Naive thymus-derived CD4-positive, alpha-beta T cell (primary cell): ENCODE data around the gene PPP1R12B. TPM values are rescaled to one million over a fixed set of nuclear protein-coding genes. Genes with fewer than 3 reads are reported as not detected.
A peak's percentile ranks its signal among the peaks of the same experiment; 100 is the strongest.

Source experiments
- ATAC-seq: fragments of 150-1000 bp; cut with Tn5 transposase; 2 replicates; pipeline ENCODE4 v1.10.0; 2021; ENCODE audit warnings: mild to moderate bottlenecking, moderate library complexity
- CTCF ChIA-PET: fragments of 350-600 bp; sonication (Branson Sonifier 250); formaldehyde crosslinking; loops from one replicate; lab custom pipeline; 2021; ENCODE audit warnings: antibody characterized with exemption; lab: Charles Lee
- POLR2A ChIA-PET: fragments of 350-600 bp; sonication (Branson Sonifier 250); formaldehyde crosslinking; loops from one replicate; lab custom pipeline; 2021; ENCODE audit warnings: antibody characterized with exemption, inconsistent platforms; lab: Charles Lee
- DNase-seq, 9 donors: peaks; one replicate each; pipeline versions ENCODE4 v3.0.0 to v3.0.0-alpha.2; 2020 to 2022; ENCODE audit warnings: mixed read lengths in 1 of 9
- H3K27ac ChIP-seq: one replicate; pipeline ENCODE4 v1.7.0; 2013; ENCODE audit warnings: mild to moderate bottlenecking, low read depth, low read length, moderate library complexity
- H3K27me3 ChIP-seq, 2 donors: one replicate each; pipeline ENCODE4 v1.7.0; 2013; ENCODE audit warnings: low read length in 2 of 2, mild to moderate bottlenecking in 2 of 2, moderate library complexity in 2 of 2; ENCODE audit not compliant: control insufficient read depth in 2 of 2, insufficient read depth in 2 of 2
- H3K36me3 ChIP-seq, 3 experiments: 1 replicate in 2 of 3; 2 replicates in 1 of 3; pipeline ENCODE4 v1.7.0; 2013; ENCODE audit warnings: low read length in 3 of 3, mild to moderate bottlenecking in 3 of 3, moderate library complexity in 1 of 3; ENCODE audit not compliant: insufficient read depth in 3 of 3, control insufficient read depth in 2 of 3
- H3K4me1 ChIP-seq, 2 donors: one replicate each; pipeline ENCODE4 v1.7.0; 2013; ENCODE audit warnings: low read length in 2 of 2, mild to moderate bottlenecking in 2 of 2, moderate library complexity in 1 of 2; ENCODE audit not compliant: control insufficient read depth in 2 of 2, insufficient read depth in 2 of 2
- H3K4me3 ChIP-seq: 2 replicates; pipeline ENCODE4 v1.7.0; 2013; ENCODE audit warnings: mild to moderate bottlenecking, low read length
- H3K9me3 ChIP-seq, 3 experiments: 1 replicate in 2 of 3; 2 replicates in 1 of 3; pipeline ENCODE4 v1.7.0; 2013; ENCODE audit warnings: low read length in 3 of 3; ENCODE audit not compliant: control insufficient read depth in 2 of 3
- H3K27ac Mint-ChIP-seq, 9 donors: one replicate each; pipeline ENCODE4 v1.8.0; 2020 to 2022; ENCODE audit warnings: mixed read lengths in 9 of 9, mild to moderate bottlenecking in 8 of 9, moderate library complexity in 5 of 9, inconsistent platforms in 2 of 9
- H3K27me3 Mint-ChIP-seq, 5 donors: one replicate each; pipeline ENCODE4 v1.8.0; 2021 to 2022; ENCODE audit warnings: mixed read lengths in 5 of 5, mild to moderate bottlenecking in 1 of 5
- H3K36me3 Mint-ChIP-seq, 5 donors: one replicate each; pipeline ENCODE4 v1.8.0; 2020 to 2022; ENCODE audit warnings: mixed read lengths in 5 of 5, mild to moderate bottlenecking in 3 of 5, inconsistent platforms in 1 of 5
- H3K4me1 Mint-ChIP-seq, 7 donors: one replicate each; pipeline ENCODE4 v1.8.0; 2020 to 2022; ENCODE audit warnings: mixed read lengths in 7 of 7, mild to moderate bottlenecking in 3 of 7, inconsistent platforms in 1 of 7
- H3K4me3 Mint-ChIP-seq, 10 donors: one replicate each; pipeline ENCODE4 v1.8.0; 2020 to 2022; ENCODE audit warnings: mild to moderate bottlenecking in 10 of 10, mixed read lengths in 10 of 10, moderate library complexity in 6 of 10, inconsistent platforms in 2 of 10
- H3K9me3 Mint-ChIP-seq, 11 donors: one replicate each; pipeline ENCODE4 v1.8.0; 2020 to 2022; ENCODE audit warnings: mixed read lengths in 11 of 11, mild to moderate bottlenecking in 4 of 11, inconsistent platforms in 1 of 11, moderate library complexity in 1 of 11
- intact Hi-C, 2 donors: fragments of 100-400 bp; cut with micrococcal nuclease; formaldehyde crosslinking; loops; one replicate each; pipeline ENCODE4 v1.15.1; 2023
- polyA plus RNA-seq, 2 donors: library from polyadenylated mRNA; unstranded; fragments of 300-500 nt; fragmentation: Illumina TruSeq; gene quantifications; one replicate each; pipeline ENCODE4 v1.2.3, GENCODE V29; 2021
- total RNA-seq, 6 experiments: library from RNA in 5 of 6; stranded (reverse) in 5 of 6; gene quantifications; 1 replicate in 5 of 6; 2 replicates in 1 of 6; pipeline ENCODE4 v1.2.3 and lab custom pipeline; 2021 to 2026

PPP1R12B gene
- total and polyA plus RNA-seq, 7 experiments from 2014 or later = 5.2 to 38.1 (median 26.8) TPM

DNA sequence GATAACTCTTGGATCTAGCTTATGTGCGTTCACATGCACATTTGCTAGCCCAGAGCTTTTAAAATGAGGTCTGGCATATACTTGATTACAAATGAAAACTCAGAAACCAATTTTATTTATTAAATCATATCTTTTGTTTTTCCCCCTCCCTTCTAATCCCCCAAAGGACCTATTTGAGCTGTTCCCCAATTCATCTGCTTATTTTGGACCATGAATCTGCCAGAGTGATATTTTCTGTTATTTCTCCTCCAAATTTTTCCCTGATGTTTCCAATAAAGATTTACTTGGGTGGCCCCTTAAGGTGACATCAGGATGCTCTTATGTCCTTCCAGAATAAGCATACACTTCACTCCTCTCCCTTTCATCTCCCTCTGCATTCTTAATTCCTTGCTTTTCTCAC, 238.4 kb downstream of the PPP1R12B start:
- H3K4me3 ChIP-seq = no peak overlapping the region
- H3K9me3 ChIP-seq = no peaks in the 10 kb centered on the region
- Mint-ChIP-seq H3K36me3 (peaks cover 0 to 21% (median 9%) of the 10 kb centered on the region in 5 donors), H3K4me1 (peaks cover 0 to 10% (median 0%) of the 10 kb centered on the region in 7 donors), H3K9me3 (no peaks in the 10 kb centered on the region), H3K4me3 (no peak overlapping the region), H3K27ac (no peak overlapping the region), H3K27me3 (no peaks in the 10 kb centered on the region)
- DNase-seq = no peak
- no peak for ATAC-seq
- ChIA-PET POLR2A (interaction anchor here (0.5 kb wide), 1 partner anchor 43 kb away, joined by 5 read pairs; no protein-coding TSS in a partner anchor), CTCF (no interaction called here)
- no peaks in the 10 kb centered on the region for H3K27me3 ChIP-seq
- H3K36me3 ChIP-seq = no peaks in the 10 kb centered on the region
- no peak overlapping the region for H3K27ac ChIP-seq
- no peaks in the 10 kb centered on the region for H3K4me1 ChIP-seq
- intact Hi-C loops = no loop called here

DNA sequence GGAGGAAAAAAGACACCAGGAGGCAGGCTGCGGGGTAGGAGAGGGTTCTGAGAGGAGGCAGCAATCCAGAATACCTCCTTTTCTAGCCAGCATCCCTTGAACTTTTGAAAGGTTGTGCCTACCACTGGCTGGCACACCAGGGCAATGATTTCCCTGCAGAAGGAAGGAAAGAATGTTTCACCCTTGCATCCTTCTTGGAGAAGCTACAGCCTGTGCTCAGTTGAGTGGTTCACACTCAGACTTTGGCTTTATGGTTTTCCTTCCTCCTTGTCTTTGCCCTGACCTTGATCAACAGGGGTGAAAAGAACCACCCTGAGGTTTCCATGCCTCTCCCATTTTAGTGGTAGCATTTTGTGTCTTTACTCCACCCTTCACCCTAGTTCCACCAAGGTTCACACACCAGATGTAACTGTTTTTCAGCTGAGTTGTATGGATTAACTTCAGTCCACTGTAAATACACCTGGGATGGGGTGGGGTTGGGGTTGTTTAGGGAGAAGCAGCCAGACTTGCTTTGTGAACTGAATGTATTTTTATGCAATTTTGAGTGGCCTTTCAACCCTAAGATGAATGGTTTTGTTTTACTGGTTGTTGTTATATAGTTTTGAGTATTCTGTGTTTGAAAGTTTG, 239.5 kb downstream of the PPP1R12B start:
- Histone ChIP-seq H3K4me1 (no peaks in the 10 kb centered on the region), H3K9me3 (no peaks in the 10 kb centered on the region), H3K27me3 (no peaks in the 10 kb centered on the region), H3K27ac (no peak overlapping the region), H3K4me3 (no peak overlapping the region), H3K36me3 (peaks cover 0 to 3% (median 0%) of the 10 kb centered on the region in 3 experiments)
- no peak for DNase-seq
- intact Hi-C loops = no loop called here
- Mint-ChIP-seq H3K36me3 (peaks cover 0 to 16% (median 5%) of the 10 kb centered on the region in 5 donors), H3K4me1 (peaks cover 0 to 10% (median 0%) of the 10 kb centered on the region in 7 donors), H3K4me3 (no peak overlapping the region), H3K27ac (no peak overlapping the region), H3K9me3 (no peaks in the 10 kb centered on the region), H3K27me3 (no peaks in the 10 kb centered on the region)
- POLR2A ChIA-PET = no interaction called here
- CTCF ChIA-PET = no interaction called here
- no peak for ATAC-seq

DNA sequence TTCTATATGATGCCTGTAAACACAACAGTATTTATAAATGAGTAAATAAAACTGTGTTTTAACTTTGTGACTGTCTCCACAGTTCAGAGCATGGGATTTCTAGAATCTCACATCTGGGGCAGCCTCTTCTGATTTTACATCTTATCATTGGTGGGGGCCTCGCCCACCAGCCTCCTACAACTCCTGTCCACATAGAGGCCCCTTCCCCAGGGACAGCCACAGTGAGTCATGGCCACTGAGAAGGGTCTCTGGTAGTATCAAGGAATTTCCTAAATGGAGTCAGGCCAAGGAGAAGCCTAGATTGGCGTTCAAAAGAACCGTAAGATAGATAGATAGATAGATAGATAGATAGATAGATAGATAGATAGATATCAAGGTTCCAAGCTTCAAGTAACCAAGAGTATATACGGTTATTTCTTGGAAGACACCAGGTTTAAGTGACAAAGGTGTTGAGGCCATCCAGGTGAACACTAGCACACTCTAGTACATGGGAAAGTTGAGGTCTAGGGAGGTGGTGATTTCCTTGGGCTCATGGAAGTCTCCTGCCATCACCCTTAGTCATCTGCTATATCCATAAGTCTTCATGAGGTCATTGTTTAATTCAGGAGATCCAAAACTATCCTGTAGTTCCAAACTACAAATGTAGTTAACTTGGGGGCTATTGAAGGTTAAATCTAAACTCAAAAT, 240.1 kb downstream of the PPP1R12B start:
- H3K36me3 Mint-ChIP-seq = peaks cover 0 to 18% (median 5%) of the 10 kb centered on the region in 5 donors
- H3K27ac Mint-ChIP-seq = no peak overlapping the region
- intact Hi-C loops = no loop called here
- H3K9me3 Mint-ChIP-seq = no peaks in the 10 kb centered on the region
- ChIA-PET POLR2A (no interaction called here), CTCF (no interaction called here)
- ATAC-seq = no peak
- Histone ChIP-seq H3K27me3 (no peaks in the 10 kb centered on the region), H3K9me3 (no peaks in the 10 kb centered on the region), H3K36me3 (peaks cover 0 to 3% (median 0%) of the 10 kb centered on the region in 3 experiments), H3K4me3 (no peak overlapping the region), H3K4me1 (no peaks in the 10 kb centered on the region), H3K27ac (no peak overlapping the region)
- peaks cover 0 to 10% (median 0%) of the 10 kb centered on the region in 7 donors for H3K4me1 Mint-ChIP-seq
- no peaks in the 10 kb centered on the region for H3K27me3 Mint-ChIP-seq
- DNase-seq = no peak
- no peak overlapping the region for H3K4me3 Mint-ChIP-seq

- Mint-ChIP-seq H3K9me3 (peaks cover 0 to 2% (median 0%) of the 10 kb centered on the region in 11 donors), H3K4me3 (no peak overlapping the region), H3K4me1 (peaks cover 0 to 10% (median 0%) of the 10 kb centered on the region in 7 donors), H3K27ac (no peak overlapping the region), H3K27me3 (no peaks in the 10 kb centered on the region), H3K36me3 (peaks cover 0 to 25% (median 8%) of the 10 kb centered on the region in 5 donors)
- intact Hi-C loops = no loop called here
- ATAC-seq (no peak), DNase-seq (no peak)
- Histone ChIP-seq H3K27me3 (no peaks in the 10 kb centered on the region), H3K9me3 (no peaks in the 10 kb centered on the region), H3K27ac (no peak overlapping the region), H3K4me3 (no peak overlapping the region), H3K4me1 (no peaks in the 10 kb centered on the region), H3K36me3 (peaks cover 0 to 3% (median 0%) of the 10 kb centered on the region in 3 experiments)
- POLR2A ChIA-PET = no interaction called here
- CTCF ChIA-PET = no interaction called here
These were observed 240.9 kb downstream of the PPP1R12B start for GRCh38 chr1:202589190-202589930.

DNA sequence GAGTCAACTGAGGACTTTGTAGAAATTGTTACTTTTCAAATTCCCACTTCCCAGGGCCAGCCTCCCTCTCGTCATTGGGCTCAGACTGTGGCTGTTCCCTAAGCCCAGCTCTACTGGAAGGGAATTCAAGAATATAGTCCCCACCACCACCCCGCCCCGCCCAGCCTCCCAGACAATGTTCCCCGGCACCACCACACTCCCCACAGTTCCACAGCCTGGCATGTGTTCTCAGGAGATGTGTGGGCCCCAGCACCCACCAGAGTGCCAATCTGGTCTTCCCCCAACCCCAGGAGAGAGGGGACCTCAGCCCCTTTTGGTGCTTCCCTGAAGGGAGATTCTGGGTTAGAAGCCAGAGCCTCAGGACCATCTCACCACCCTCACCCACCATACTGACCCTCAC, 241.6 kb downstream of the PPP1R12B start:
- DNase-seq (no peak), ATAC-seq (no peak)
- intact Hi-C loops = no loop called here
- Histone ChIP-seq H3K4me1 (no peaks in the 10 kb centered on the region), H3K27me3 (no peaks in the 10 kb centered on the region), H3K9me3 (no peaks in the 10 kb centered on the region), H3K27ac (no peak overlapping the region), H3K4me3 (no peak overlapping the region), H3K36me3 (peaks cover 0 to 3% (median 0%) of the 10 kb centered on the region in 3 experiments)
- H3K27me3 Mint-ChIP-seq = no peaks in the 10 kb centered on the region
- H3K36me3 Mint-ChIP-seq = peaks cover 0 to 32% (median 8%) of the 10 kb centered on the region in 5 donors
- H3K27ac Mint-ChIP-seq = peak overlapping the region in 1 of 9 donors; percentile 8
- POLR2A ChIA-PET = no interaction called here
- no peak overlapping the region for H3K4me3 Mint-ChIP-seq
- H3K9me3 Mint-ChIP-seq = peaks cover 0 to 2% (median 0%) of the 10 kb centered on the region in 11 donors
- CTCF ChIA-PET = no interaction called here
- H3K4me1 Mint-ChIP-seq = peaks cover 0 to 10% (median 0%) of the 10 kb centered on the region in 7 donors

DNA sequence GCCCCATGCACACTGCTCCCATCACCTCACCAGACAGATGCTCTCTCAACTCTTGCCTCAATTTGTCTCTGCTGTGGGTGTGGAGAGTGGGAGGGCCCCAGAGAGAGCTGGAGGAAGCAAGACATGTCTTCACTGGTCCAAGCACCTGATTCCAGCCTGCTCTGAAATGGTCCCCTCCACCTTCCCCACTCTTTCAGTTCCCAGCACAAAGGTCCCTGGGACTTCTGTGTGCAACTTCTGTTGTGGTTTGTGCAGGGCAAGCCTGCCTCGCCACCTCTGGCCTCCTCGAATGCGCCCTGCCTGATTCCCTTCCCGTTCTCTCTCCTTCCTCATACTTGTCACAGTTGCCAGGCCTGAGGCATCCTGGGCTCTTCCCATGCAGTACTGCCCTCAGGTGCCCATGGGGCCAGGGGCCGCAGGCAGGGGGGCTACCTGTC, 242.5 kb downstream of the PPP1R12B start:
- Mint-ChIP-seq H3K4me3 (no peak overlapping the region), H3K4me1 (peaks cover 0 to 8% (median 0%) of the 10 kb centered on the region in 7 donors), H3K27ac (no peak overlapping the region), H3K9me3 (peaks cover 0 to 2% (median 0%) of the 10 kb centered on the region in 11 donors), H3K27me3 (no peaks in the 10 kb centered on the region), H3K36me3 (peaks cover 0 to 35% (median 10%) of the 10 kb centered on the region in 5 donors)
- ATAC-seq (no peak), DNase-seq (no peak)
- Histone ChIP-seq H3K4me1 (no peaks in the 10 kb centered on the region), H3K27ac (no peak overlapping the region), H3K4me3 (no peak overlapping the region), H3K9me3 (no peaks in the 10 kb centered on the region), H3K36me3 (peaks cover 0 to 3% (median 0%) of the 10 kb centered on the region in 3 experiments), H3K27me3 (no peaks in the 10 kb centered on the region)
- ChIA-PET CTCF (no interaction called here), POLR2A (no interaction called here)
- intact Hi-C loops = no loop called here
